Measurements from ENCODE around the gene TTC38.

TTC38 gene

GRCh38 chr22:46267431-46268279, at the start of gene TTC38:
TTC38 (plus strand) TSS chr22:46268008; CDS start chr22:46268040, 32 bp downstream.
- peak within 1 kb of the TSS; percentile 88 for H3K4me3 Mint-ChIP-seq
- no peaks in the 10 kb centered on the region for H3K36me3 Mint-ChIP-seq
- peaks cover 10% of the 10 kb centered on the region for H3K4me1 Mint-ChIP-seq
- no peaks in the 10 kb centered on the region for H3K9me3 Mint-ChIP-seq
- ATAC-seq (ENCODE audit: low read depth) (peak; percentile 81), DNase-seq (ENCODE audit: low spot score in 2 of 2) (peak; percentile 22 to 53)
- peaks cover 10% of the 10 kb centered on the region for H3K27me3 Mint-ChIP-seq
- peak within 1 kb of the TSS; percentile 35 for H3K27ac Mint-ChIP-seq

GRCh38 chr22:46219636-46220035, 48.2 kb upstream of the TTC38 start:
- Mint-ChIP-seq H3K27me3 (no peaks in the 10 kb centered on the region), H3K9me3 (no peaks in the 10 kb centered on the region), H3K27ac (no peak overlapping the region), H3K36me3 (peaks cover 28% of the 10 kb centered on the region), H3K4me3 (no peak overlapping the region), H3K4me1 (peaks cover 8% of the 10 kb centered on the region)
- DNase-seq (ENCODE audit: low spot score in 2 of 2) (peak in 1 of 2 donors; percentile 18), ATAC-seq (ENCODE audit: low read depth) (no peak)

- no peaks in the 10 kb centered on the region for H3K27me3 Mint-ChIP-seq
- DNase-seq (ENCODE audit: low spot score in 2 of 2) (no peak), ATAC-seq (ENCODE audit: low read depth) (no peak)
- H3K27ac Mint-ChIP-seq = no peak overlapping the region
- H3K4me3 Mint-ChIP-seq = no peak overlapping the region
- peaks cover 28% of the 10 kb centered on the region for H3K36me3 Mint-ChIP-seq
- H3K4me1 Mint-ChIP-seq = peaks cover 8% of the 10 kb centered on the region
- H3K9me3 Mint-ChIP-seq = no peaks in the 10 kb centered on the region
Observed at GRCh38 chr22:46220921-46221320, 46.9 kb upstream of the TTC38 start.

GRCh38 chr22:46224044-46224897, 43.5 kb upstream of the TTC38 start:
- no peak overlapping the region for H3K4me3 Mint-ChIP-seq
- DNase-seq (ENCODE audit: low spot score in 2 of 2) = no peak
- H3K4me1 Mint-ChIP-seq = peaks cover 8% of the 10 kb centered on the region
- no peak overlapping the region for H3K27ac Mint-ChIP-seq
- ATAC-seq (ENCODE audit: low read depth) = no peak
- H3K36me3 Mint-ChIP-seq = peaks cover 18% of the 10 kb centered on the region
- no peaks in the 10 kb centered on the region for H3K9me3 Mint-ChIP-seq
- H3K27me3 Mint-ChIP-seq = no peaks in the 10 kb centered on the region

- Mint-ChIP-seq H3K9me3 (no peaks in the 10 kb centered on the region), H3K27ac (no peak overlapping the region), H3K36me3 (peaks cover 13% of the 10 kb centered on the region), H3K27me3 (no peaks in the 10 kb centered on the region), H3K4me3 (no peak overlapping the region), H3K4me1 (peaks cover 4% of the 10 kb centered on the region)
- DNase-seq (ENCODE audit: low spot score in 2 of 2) (no peak), ATAC-seq (ENCODE audit: low read depth) (no peak)
Observed at GRCh38 chr22:46224898-46225290, 42.9 kb upstream of the TTC38 start.

- no peaks in the 10 kb centered on the region for H3K27me3 Mint-ChIP-seq
Observed at GRCh38 chr22:46225631-46226030, 42.2 kb upstream of the TTC38 start.

GRCh38 chr22:46226577-46226976, 41.2 kb upstream of the TTC38 start:
- Mint-ChIP-seq H3K4me3 (no peak overlapping the region), H3K36me3 (peaks cover 9% of the 10 kb centered on the region), H3K27ac (no peak overlapping the region)

More at GRCh38 chr22:46225631-46226030, 42.2 kb upstream of the TTC38 start:
- Mint-ChIP-seq H3K4me3 (no peak overlapping the region), H3K4me1 (peaks cover 4% of the 10 kb centered on the region), H3K27ac (no peak overlapping the region), H3K36me3 (peaks cover 13% of the 10 kb centered on the region), H3K9me3 (no peaks in the 10 kb centered on the region)
- DNase-seq (ENCODE audit: low spot score in 2 of 2) (no peak), ATAC-seq (ENCODE audit: low read depth) (no peak)

GRCh38 chr22:46229701-46230100, 38.1 kb upstream of the TTC38 start:
- Mint-ChIP-seq H3K4me1 (no peaks in the 10 kb centered on the region), H3K27ac (no peak overlapping the region), H3K36me3 (peaks cover 9% of the 10 kb centered on the region), H3K4me3 (no peak overlapping the region), H3K27me3 (no peaks in the 10 kb centered on the region), H3K9me3 (no peaks in the 10 kb centered on the region)
- DNase-seq (ENCODE audit: low spot score in 2 of 2) (no peak), ATAC-seq (ENCODE audit: low read depth) (no peak)

More at GRCh38 chr22:46226577-46226976, 41.2 kb upstream of the TTC38 start:
- no peaks in the 10 kb centered on the region for H3K9me3 Mint-ChIP-seq
- H3K27me3 Mint-ChIP-seq = no peaks in the 10 kb centered on the region
- DNase-seq (ENCODE audit: low spot score in 2 of 2) (no peak), ATAC-seq (ENCODE audit: low read depth) (no peak)
- no peaks in the 10 kb centered on the region for H3K4me1 Mint-ChIP-seq

GRCh38 chr22:46230262-46230901, 37.4 kb upstream of the TTC38 start:
- no peak overlapping the region for H3K27ac Mint-ChIP-seq
- no peak for DNase-seq (ENCODE audit: low spot score in 2 of 2)
- no peaks in the 10 kb centered on the region for H3K27me3 Mint-ChIP-seq
- H3K4me3 Mint-ChIP-seq = no peak overlapping the region
- no peak for ATAC-seq (ENCODE audit: low read depth)
- no peaks in the 10 kb centered on the region for H3K4me1 Mint-ChIP-seq
- peaks cover 13% of the 10 kb centered on the region for H3K36me3 Mint-ChIP-seq
- H3K9me3 Mint-ChIP-seq = no peaks in the 10 kb centered on the region

GRCh38 chr22:46233231-46233630, 34.6 kb upstream of the TTC38 start:
- Mint-ChIP-seq H3K27me3 (no peaks in the 10 kb centered on the region), H3K36me3 (peaks cover 11% of the 10 kb centered on the region), H3K4me1 (no peaks in the 10 kb centered on the region), H3K27ac (no peak overlapping the region), H3K4me3 (no peak overlapping the region), H3K9me3 (no peaks in the 10 kb centered on the region)
- DNase-seq (ENCODE audit: low spot score in 2 of 2) (no peak), ATAC-seq (ENCODE audit: low read depth) (no peak)

GRCh38 chr22:46234969-46235368, 32.8 kb upstream of the TTC38 start:
- no peaks in the 10 kb centered on the region for H3K9me3 Mint-ChIP-seq
- H3K4me1 Mint-ChIP-seq = peaks cover 8% of the 10 kb centered on the region
- H3K4me3 Mint-ChIP-seq = no peak overlapping the region
- peaks cover 12% of the 10 kb centered on the region for H3K36me3 Mint-ChIP-seq
- no peak for DNase-seq (ENCODE audit: low spot score in 2 of 2)
- no peak for ATAC-seq (ENCODE audit: low read depth)
- no peak overlapping the region for H3K27ac Mint-ChIP-seq
- H3K27me3 Mint-ChIP-seq = no peaks in the 10 kb centered on the region

- peaks cover 10% of the 10 kb centered on the region for H3K36me3 Mint-ChIP-seq
- H3K4me1 Mint-ChIP-seq = peaks cover 8% of the 10 kb centered on the region
- no peak overlapping the region for H3K27ac Mint-ChIP-seq
- no peaks in the 10 kb centered on the region for H3K27me3 Mint-ChIP-seq
- H3K4me3 Mint-ChIP-seq = no peak overlapping the region
- DNase-seq (ENCODE audit: low spot score in 2 of 2) (no peak), ATAC-seq (ENCODE audit: low read depth) (no peak)
- H3K9me3 Mint-ChIP-seq = no peaks in the 10 kb centered on the region
Observed at GRCh38 chr22:46237453-46238124, 30.2 kb upstream of the TTC38 start.

GRCh38 chr22:46238541-46238940, 29.3 kb upstream of the TTC38 start:
- H3K36me3 Mint-ChIP-seq = peaks cover 10% of the 10 kb centered on the region
- no peaks in the 10 kb centered on the region for H3K9me3 Mint-ChIP-seq
- no peak for ATAC-seq (ENCODE audit: low read depth)
- H3K27ac Mint-ChIP-seq = no peak overlapping the region
- H3K4me3 Mint-ChIP-seq = no peak overlapping the region
- H3K27me3 Mint-ChIP-seq = no peaks in the 10 kb centered on the region
- H3K4me1 Mint-ChIP-seq = peaks cover 8% of the 10 kb centered on the region
- DNase-seq (ENCODE audit: low spot score in 2 of 2) = no peak
